ENCODE measurements around the gene NWD2.

NWD2 gene

DNA sequence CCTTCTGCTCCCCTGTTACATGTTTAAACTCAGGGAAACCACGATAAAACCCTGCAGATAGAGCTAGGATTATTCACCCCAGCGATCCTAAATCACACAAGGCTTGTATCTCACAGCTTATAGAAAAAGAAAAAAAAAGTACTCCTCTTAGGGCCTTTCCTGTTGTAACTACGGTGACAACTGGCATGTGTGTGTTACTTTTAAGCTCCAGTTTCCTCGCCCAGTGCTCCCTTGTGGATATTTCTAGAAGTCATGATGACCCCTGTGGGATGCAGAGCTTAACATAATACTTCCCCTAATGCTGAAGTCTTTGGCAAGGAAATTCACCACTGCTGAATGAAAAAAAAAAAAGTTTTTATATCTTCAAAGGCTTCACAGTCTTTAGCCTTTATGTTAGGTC, 114.7 kb downstream of the NWD2 start:
- Histone ChIP-seq H3K4me1 (peaks cover 6% of the 10 kb centered on the region; the same call in 1 of the 2 replicates), H3K9me3 (peaks cover 2% of the 10 kb centered on the region; the same call in 1 of the 2 replicates), H3K36me3 (no peaks in the 10 kb centered on the region), H3K4me2 (no peak overlapping the region), H4K20me1 (no peaks in the 10 kb centered on the region), H3K27ac (no peak overlapping the region), H3K27me3 (no peaks in the 10 kb centered on the region), H3K4me3 (no peak overlapping the region), H3K9ac (no peak overlapping the region)
- no peak for TF ChIP-seq Cebpa-rat (IDR thresholded peaks at IDR 0.05)

DNA sequence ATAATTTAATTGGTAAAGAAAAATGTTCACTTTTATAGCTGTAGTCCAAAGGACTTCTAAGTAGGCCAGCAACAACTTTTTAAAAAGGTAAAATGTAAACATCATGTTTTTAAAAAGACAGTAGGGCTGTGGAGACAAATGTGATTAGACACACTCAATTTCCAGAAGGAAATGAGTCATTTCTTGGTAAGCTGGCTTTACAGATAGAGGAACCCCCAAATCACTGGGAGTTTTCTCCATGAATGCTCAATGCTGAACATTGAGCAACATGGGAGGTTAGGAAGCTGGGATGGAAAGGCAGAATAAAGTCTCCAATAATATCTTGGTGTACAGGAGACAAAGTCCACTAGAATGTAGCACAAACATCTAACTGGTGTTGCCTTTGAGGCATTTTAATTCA, 121.3 kb downstream of the NWD2 start:
- no peaks in the 10 kb centered on the region for H3K4me1 ChIP-seq
- no peaks in the 10 kb centered on the region for H3K27me3 ChIP-seq
- H3K9me3 ChIP-seq: no peaks in the 10 kb centered on the region
- no peak for TF ChIP-seq Cebpa-rat (IDR thresholded peaks at IDR 0.05)
- H3K4me2 ChIP-seq: no peak overlapping the region
- no peak overlapping the region for H3K4me3 ChIP-seq
- no peak overlapping the region for H3K9ac ChIP-seq
- H3K36me3 ChIP-seq: no peaks in the 10 kb centered on the region
- no peaks in the 10 kb centered on the region for H4K20me1 ChIP-seq
- H3K27ac ChIP-seq: no peak overlapping the region

GRCh38 chr4:37367901-37368300, 123.4 kb downstream of the NWD2 start:
- Histone ChIP-seq H3K4me2 (no peak overlapping the region), H3K4me3 (no peak overlapping the region), H3K9ac (no peak overlapping the region), H3K36me3 (no peaks in the 10 kb centered on the region), H3K27ac (no peak overlapping the region), H4K20me1 (no peaks in the 10 kb centered on the region), H3K27me3 (no peaks in the 10 kb centered on the region), H3K9me3 (no peaks in the 10 kb centered on the region), H3K4me1 (no peaks in the 10 kb centered on the region)
- no peak for TF ChIP-seq Cebpa-rat (IDR thresholded peaks at IDR 0.05)

GRCh38 chr4:37370052-37370451, 125.5 kb downstream of the NWD2 start:
- no peaks in the 10 kb centered on the region for H3K9me3 ChIP-seq
- no peaks in the 10 kb centered on the region for H3K4me1 ChIP-seq
- H3K27ac ChIP-seq: no peak overlapping the region
- no peak overlapping the region for H3K9ac ChIP-seq
- no peak overlapping the region for H3K4me2 ChIP-seq
- no peak overlapping the region for H3K4me3 ChIP-seq
- H3K27me3 ChIP-seq: no peaks in the 10 kb centered on the region
- no peaks in the 10 kb centered on the region for H4K20me1 ChIP-seq
- no peak for TF ChIP-seq Cebpa-rat (IDR thresholded peaks at IDR 0.05)
- no peaks in the 10 kb centered on the region for H3K36me3 ChIP-seq

DNA sequence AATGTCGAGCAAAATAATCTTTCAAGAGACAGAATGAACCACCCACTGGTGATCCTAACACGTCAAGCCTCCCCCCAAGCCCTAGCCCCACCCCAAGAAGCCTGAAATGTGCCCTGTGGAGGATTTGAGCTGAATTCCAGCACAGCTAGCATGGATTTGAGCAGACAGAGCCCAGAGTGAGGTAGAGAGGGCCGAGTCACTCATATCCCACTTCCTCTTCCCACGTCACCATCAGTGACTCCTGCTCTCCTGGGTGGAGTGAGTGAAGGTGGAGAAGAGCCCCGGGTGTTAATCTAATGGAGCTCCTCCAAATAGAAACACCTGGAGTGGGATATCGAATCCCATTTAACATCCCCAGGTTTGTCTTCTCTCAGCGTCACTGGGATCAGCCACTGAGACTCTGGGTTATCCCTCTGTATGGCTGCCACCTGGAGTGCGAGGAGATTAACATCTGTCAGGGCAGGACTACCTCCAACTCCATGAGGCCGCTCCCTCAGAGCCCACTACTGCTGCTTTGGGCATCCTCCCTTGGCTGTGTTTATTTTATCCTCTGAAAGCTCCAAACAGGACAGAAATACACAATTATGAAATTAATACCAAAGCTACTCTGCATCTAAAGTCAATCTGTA, 136.6 kb downstream of the NWD2 start:
- no peak overlapping the region for H3K4me2 ChIP-seq
- TF ChIP-seq Cebpa-rat (IDR thresholded peaks at IDR 0.05): no peak
- H4K20me1 ChIP-seq: no peaks in the 10 kb centered on the region
- H3K9ac ChIP-seq: no peak overlapping the region
- H3K27ac ChIP-seq: no peak overlapping the region
- H3K27me3 ChIP-seq: no peaks in the 10 kb centered on the region
- no peaks in the 10 kb centered on the region for H3K4me1 ChIP-seq
- H3K36me3 ChIP-seq: no peaks in the 10 kb centered on the region
- H3K9me3 ChIP-seq: no peaks in the 10 kb centered on the region
- no peak overlapping the region for H3K4me3 ChIP-seq

DNA sequence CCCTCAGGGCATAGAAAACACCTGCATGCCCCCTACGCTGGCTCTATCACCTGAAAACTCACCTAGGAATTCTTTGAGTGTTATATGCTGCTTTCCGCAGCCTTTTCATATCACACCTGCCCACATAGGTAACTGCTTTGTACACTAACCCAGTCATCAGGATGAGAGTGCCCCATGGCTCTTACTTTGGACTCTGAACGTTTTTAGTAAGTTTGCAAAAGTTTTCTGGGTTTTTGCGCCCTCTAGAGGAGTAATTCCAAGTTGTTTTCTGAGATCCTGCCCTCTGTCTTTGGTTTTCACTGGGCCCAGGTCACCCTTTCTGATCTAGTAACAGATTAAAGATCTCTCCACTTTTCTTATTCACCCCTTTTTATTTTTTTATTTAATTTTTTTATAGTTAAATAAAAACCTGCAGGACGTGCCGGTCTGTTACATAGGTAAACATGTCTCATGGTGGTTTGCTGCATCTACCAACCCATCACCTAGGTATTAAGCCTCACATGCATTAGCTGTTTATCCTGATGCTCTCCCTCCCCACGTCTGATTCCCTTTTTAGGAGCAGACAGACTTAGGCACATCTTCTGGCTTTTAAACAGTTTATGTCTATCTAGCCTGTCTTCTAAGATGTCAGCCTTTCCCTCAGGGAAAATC, 139.2 kb downstream of the NWD2 start:
- H3K4me1 ChIP-seq: no peaks in the 10 kb centered on the region
- H3K36me3 ChIP-seq: no peaks in the 10 kb centered on the region
- no peak overlapping the region for H3K27ac ChIP-seq
- H4K20me1 ChIP-seq: no peaks in the 10 kb centered on the region
- H3K9ac ChIP-seq: no peak overlapping the region
- H3K9me3 ChIP-seq: no peaks in the 10 kb centered on the region
- no peak overlapping the region for H3K4me2 ChIP-seq
- no peak overlapping the region for H3K4me3 ChIP-seq
- TF ChIP-seq Cebpa-rat (IDR thresholded peaks at IDR 0.05): no peak
- H3K27me3 ChIP-seq: no peaks in the 10 kb centered on the region

- no peaks in the 10 kb centered on the region for H3K36me3 ChIP-seq
- H3K27ac ChIP-seq: no peak overlapping the region
- no peaks in the 10 kb centered on the region for H3K9me3 ChIP-seq
- TF ChIP-seq Cebpa-rat (IDR thresholded peaks at IDR 0.05): no peak
- H3K4me3 ChIP-seq: no peak overlapping the region
- no peak overlapping the region for H3K4me2 ChIP-seq
- no peaks in the 10 kb centered on the region for H3K4me1 ChIP-seq
- no peaks in the 10 kb centered on the region for H4K20me1 ChIP-seq
- H3K9ac ChIP-seq: no peak overlapping the region
- no peaks in the 10 kb centered on the region for H3K27me3 ChIP-seq
Observed at GRCh38 chr4:37385424-37385823, 140.9 kb downstream of the NWD2 start.

GRCh38 chr4:37388681-37389365, 144.3 kb downstream of the NWD2 start:
- TF ChIP-seq Cebpa-rat (IDR thresholded peaks at IDR 0.05): no peak
- Histone ChIP-seq H3K36me3 (no peaks in the 10 kb centered on the region), H4K20me1 (no peaks in the 10 kb centered on the region), H3K27me3 (no peaks in the 10 kb centered on the region), H3K4me3 (no peak overlapping the region), H3K9ac (no peak overlapping the region), H3K27ac (no peak overlapping the region), H3K4me2 (no peak overlapping the region), H3K4me1 (no peaks in the 10 kb centered on the region), H3K9me3 (no peaks in the 10 kb centered on the region)

GRCh38 chr4:37389366-37389765, 144.8 kb downstream of the NWD2 start:
- no peak overlapping the region for H3K27ac ChIP-seq

GRCh38 chr4:37389967-37390580, 145.5 kb downstream of the NWD2 start:
- H3K27me3 ChIP-seq: no peaks in the 10 kb centered on the region
- H3K4me1 ChIP-seq: no peaks in the 10 kb centered on the region
- H3K4me2 ChIP-seq: no peak overlapping the region

More at GRCh38 chr4:37389366-37389765, 144.8 kb downstream of the NWD2 start:
- Histone ChIP-seq H3K27me3 (no peaks in the 10 kb centered on the region), H3K4me3 (no peak overlapping the region), H3K4me2 (no peak overlapping the region), H3K36me3 (no peaks in the 10 kb centered on the region), H4K20me1 (no peaks in the 10 kb centered on the region), H3K9me3 (no peaks in the 10 kb centered on the region), H3K4me1 (no peaks in the 10 kb centered on the region), H3K9ac (no peak overlapping the region)
- TF ChIP-seq Cebpa-rat (IDR thresholded peaks at IDR 0.05): no peak

More at GRCh38 chr4:37389967-37390580, 145.5 kb downstream of the NWD2 start:
- Histone ChIP-seq H3K36me3 (no peaks in the 10 kb centered on the region), H3K9ac (no peak overlapping the region), H3K4me3 (no peak overlapping the region), H3K9me3 (no peaks in the 10 kb centered on the region), H3K27ac (no peak overlapping the region), H4K20me1 (no peaks in the 10 kb centered on the region)
- TF ChIP-seq Cebpa-rat (IDR thresholded peaks at IDR 0.05): no peak
